ENCODE measurements around the gene SLC25A12. TPM values are rescaled to one million over a fixed set of nuclear protein-coding genes. Genes with fewer than 3 reads are reported as not detected.

The SLC25A12 gene
- total and polyA plus RNA-seq, 2 of the 13 experiments (the other 11 are each of a cell fraction or from before 2014, with no cell fraction given) = 8.1 to 15.9 TPM

DNA sequence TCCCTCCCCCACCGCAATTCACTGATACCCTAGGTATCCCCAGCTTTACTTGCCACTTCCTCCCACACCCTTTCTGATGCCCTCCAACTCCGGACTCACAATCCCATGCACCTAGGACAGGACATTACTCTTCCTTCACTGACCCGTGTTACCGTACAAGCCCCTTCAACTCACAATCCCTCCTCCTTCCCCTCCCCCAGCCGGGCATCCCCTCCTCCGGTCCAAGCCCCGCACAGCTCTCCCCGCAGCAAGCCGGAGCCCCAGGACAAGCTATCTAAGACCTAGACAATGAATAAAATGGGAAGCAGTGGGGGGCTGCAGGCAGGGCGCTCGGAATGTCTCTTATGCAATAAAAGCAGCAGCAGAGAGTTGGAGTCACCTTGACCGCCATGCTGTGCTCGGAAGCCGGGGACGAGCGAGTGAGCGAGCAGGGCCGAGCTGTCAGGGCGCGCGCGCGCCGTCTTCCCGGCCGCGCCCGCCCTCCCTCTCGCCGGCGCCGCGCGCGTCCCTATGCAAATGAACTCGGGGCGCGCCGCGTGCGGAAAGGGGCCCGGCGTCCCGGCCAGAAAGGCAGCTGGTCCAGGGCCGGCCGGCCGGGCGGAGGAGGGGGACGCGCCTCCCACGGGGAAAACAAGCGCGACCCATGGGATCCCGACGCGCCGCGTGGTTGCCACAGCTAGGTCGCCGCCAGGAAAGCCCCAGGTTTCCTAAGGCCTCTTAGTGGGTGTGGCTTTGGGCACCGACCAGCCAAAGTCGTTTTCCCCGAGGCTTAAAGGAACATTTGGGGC lies at the start of gene SLC25A12 (continued):
- TF ChIP-seq, protein P1, sequence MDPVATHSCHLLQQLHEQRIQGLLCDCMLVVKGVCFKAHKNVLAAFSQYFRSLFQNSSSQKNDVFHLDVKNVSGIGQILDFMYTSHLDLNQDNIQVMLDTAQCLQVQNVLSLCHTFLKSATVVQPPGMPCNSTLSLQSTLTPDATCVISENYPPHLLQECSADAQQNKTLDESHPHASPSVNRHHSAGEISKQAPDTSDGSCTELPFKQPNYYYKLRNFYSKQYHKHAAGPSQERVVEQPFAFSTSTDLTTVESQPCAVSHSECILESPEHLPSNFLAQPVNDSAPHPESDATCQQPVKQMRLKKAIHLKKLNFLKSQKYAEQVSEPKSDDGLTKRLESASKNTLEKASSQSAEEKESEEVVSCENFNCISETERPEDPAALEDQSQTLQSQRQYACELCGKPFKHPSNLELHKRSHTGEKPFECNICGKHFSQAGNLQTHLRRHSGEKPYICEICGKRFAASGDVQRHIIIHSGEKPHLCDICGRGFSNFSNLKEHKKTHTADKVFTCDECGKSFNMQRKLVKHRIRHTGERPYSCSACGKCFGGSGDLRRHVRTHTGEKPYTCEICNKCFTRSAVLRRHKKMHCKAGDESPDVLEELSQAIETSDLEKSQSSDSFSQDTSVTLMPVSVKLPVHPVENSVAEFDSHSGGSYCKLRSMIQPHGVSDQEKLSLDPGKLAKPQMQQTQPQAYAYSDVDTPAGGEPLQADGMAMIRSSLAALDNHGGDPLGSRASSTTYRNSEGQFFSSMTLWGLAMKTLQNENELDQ (CRISPR knock-in tag; IDR thresholded peaks at IDR 0.05; ENCODE audit: borderline replicate concordance) = no peak
- TF ChIP-seq JDP2 (CRISPR knock-in tag; IDR thresholded peaks at IDR 0.05; ENCODE audit: borderline replicate concordance) (no peak), SETDB1 (CRISPR knock-in tag; IDR thresholded peaks at IDR 0.05; ENCODE audit: borderline replicate concordance) (no peak), ZNF567 (CRISPR knock-in tag; IDR thresholded peaks at IDR 0.05; ENCODE audit: borderline replicate concordance) (peak; percentile 22; the same call in 1 of the 2 replicates), MTA1 (CRISPR knock-in tag; IDR thresholded peaks at IDR 0.05; ENCODE audit: borderline replicate concordance) (no peak), HOXA7 (CRISPR knock-in tag; IDR thresholded peaks at IDR 0.05) (no peak), RXRB (CRISPR knock-in tag; IDR thresholded peaks at IDR 0.05; ENCODE audit: borderline replicate concordance) (no peak), ZNF792 (CRISPR knock-in tag; IDR thresholded peaks at IDR 0.05) (no peak; the same call in 1 of the 2 replicates), SCMH1 (CRISPR knock-in tag; IDR thresholded peaks at IDR 0.05; ENCODE audit: borderline replicate concordance) (no peak), FOXC1 (CRISPR knock-in tag; IDR thresholded peaks at IDR 0.05; ENCODE audit: borderline replicate concordance) (peak; percentile 40; the same call in 1 of the 2 replicates), ZNF121 (CRISPR knock-in tag; IDR thresholded peaks at IDR 0.05) (0 out of 2 replicates have a peak, but pooled peaks have one; percentile 2), ATAD3A (CRISPR knock-in tag; IDR thresholded peaks at IDR 0.05) (no peak), BCL6 (CRISPR knock-in tag; IDR thresholded peaks at IDR 0.05) (peak; percentile 29), PCBP1 (IDR thresholded peaks at IDR 0.05; ENCODE audit: borderline replicate concordance, low read depth, low read length) (no peak), TEAD2 (CRISPR knock-in tag; IDR thresholded peaks at IDR 0.05) (no peak)
- TF ChIP-seq, protein P2, sequence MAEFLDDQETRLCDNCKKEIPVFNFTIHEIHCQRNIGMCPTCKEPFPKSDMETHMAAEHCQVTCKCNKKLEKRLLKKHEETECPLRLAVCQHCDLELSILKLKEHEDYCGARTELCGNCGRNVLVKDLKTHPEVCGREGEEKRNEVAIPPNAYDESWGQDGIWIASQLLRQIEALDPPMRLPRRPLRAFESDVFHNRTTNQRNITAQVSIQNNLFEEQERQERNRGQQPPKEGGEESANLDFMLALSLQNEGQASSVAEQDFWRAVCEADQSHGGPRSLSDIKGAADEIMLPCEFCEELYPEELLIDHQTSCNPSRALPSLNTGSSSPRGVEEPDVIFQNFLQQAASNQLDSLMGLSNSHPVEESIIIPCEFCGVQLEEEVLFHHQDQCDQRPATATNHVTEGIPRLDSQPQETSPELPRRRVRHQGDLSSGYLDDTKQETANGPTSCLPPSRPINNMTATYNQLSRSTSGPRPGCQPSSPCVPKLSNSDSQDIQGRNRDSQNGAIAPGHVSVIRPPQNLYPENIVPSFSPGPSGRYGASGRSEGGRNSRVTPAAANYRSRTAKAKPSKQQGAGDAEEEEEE (CRISPR knock-in tag; IDR thresholded peaks at IDR 0.05; ENCODE audit: borderline replicate concordance) = no peak
- TF ChIP-seq, protein P3, sequence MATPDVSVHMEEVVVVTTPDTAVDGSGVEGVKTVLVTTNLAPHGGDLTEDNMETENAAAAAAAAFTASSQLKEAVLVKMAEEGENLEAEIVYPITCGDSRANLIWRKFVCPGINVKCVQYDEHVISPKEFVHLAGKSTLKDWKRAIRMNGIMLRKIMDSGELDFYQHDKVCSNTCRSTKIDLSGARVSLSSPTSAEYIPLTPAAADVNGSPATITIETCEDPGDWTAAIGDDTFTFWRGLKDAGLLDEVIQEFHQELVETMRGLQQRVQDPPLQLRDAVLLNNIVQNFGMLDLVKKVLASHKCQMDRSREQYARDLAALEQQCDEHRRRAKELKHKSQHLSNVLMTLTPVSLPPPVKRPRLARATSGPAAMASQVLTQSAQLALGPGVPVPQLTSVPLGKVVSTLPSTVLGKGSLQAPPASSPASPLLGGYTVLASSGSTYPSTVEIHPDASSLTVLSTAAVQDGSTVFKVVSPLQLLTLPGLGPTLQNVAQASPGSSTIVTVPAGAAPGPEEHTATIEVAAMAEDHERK (CRISPR knock-in tag; IDR thresholded peaks at IDR 0.05; ENCODE audit: low read depth) = peak; percentile 82
- TF ChIP-seq, protein P4, sequence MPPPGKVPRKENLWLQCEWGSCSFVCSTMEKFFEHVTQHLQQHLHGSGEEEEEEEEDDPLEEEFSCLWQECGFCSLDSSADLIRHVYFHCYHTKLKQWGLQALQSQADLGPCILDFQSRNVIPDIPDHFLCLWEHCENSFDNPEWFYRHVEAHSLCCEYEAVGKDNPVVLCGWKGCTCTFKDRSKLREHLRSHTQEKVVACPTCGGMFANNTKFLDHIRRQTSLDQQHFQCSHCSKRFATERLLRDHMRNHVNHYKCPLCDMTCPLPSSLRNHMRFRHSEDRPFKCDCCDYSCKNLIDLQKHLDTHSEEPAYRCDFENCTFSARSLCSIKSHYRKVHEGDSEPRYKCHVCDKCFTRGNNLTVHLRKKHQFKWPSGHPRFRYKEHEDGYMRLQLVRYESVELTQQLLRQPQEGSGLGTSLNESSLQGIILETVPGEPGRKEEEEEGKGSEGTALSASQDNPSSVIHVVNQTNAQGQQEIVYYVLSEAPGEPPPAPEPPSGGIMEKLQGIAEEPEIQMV (CRISPR knock-in tag; IDR thresholded peaks at IDR 0.05; ENCODE audit: low read depth) = no peak; the same call in 1 of the 2 replicates
- TF ChIP-seq, protein P5, sequence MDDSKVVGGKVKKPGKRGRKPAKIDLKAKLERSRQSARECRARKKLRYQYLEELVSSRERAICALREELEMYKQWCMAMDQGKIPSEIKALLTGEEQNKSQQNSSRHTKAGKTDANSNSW (CRISPR knock-in tag; IDR thresholded peaks at IDR 0.05; ENCODE audit: borderline replicate concordance) = 0 out of 2 replicates have a peak, but pooled peaks have one; percentile 21
